ENCODE data around the gene SBNO2.
A peak's percentile ranks its signal among the peaks of the same experiment; 100 is the strongest.

SBNO2 gene

DNA sequence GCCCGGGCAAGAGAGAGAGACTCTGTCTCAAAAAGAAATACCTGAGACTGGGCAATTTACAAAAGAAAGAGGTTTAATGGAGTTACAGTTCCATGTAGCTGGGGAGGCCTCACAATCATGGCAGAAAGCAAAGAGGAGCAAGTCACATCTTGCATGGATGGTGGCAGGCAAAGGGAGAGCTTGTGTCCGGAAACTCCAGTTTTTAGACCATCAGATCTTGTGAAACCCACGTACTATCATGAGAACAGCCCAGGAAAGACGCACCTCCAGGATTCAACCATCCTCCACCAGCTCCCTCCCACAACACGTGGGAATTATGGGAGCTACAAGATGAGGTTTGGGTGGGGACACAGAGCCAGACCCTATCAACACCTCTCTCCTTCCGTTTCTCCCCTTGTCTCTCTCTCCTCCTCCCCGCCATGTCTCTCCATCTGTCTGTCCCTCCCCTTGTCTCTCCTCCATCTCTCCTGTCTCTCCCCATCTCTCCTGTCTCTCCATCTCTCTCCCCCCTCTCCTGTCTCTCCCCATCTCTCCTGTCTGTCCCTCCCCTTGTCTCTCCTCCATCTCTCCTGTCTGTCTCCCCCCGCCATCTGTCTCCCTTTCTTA, 88.9 kb downstream of the SBNO2 start:
- Mint-ChIP-seq H3K4me1 (ENCODE audit: low read depth) (peaks cover 69% of the 10 kb centered on the region), H3K27me3 (no peaks in the 10 kb centered on the region), H3K9me3 (no peaks in the 10 kb centered on the region), H3K27ac (peak overlapping the region; percentile 44), H3K36me3 (ENCODE audit: low read depth) (peaks cover 91% of the 10 kb centered on the region), H3K4me3 (no peak overlapping the region)
- DNase-seq = no peak

- no peak overlapping the region for H3K4me3 Mint-ChIP-seq
- no peaks in the 10 kb centered on the region for H3K27me3 Mint-ChIP-seq
- DNase-seq = peak; percentile 55
- peak overlapping the region; percentile 44 for H3K27ac Mint-ChIP-seq
- peaks cover 73% of the 10 kb centered on the region for H3K4me1 Mint-ChIP-seq (ENCODE audit: low read depth)
- H3K36me3 Mint-ChIP-seq (ENCODE audit: low read depth) = peaks cover 93% of the 10 kb centered on the region
- no peaks in the 10 kb centered on the region for H3K9me3 Mint-ChIP-seq
Measured at GRCh38 chr19:1084024-1084868, 89.8 kb downstream of the SBNO2 start.

DNA sequence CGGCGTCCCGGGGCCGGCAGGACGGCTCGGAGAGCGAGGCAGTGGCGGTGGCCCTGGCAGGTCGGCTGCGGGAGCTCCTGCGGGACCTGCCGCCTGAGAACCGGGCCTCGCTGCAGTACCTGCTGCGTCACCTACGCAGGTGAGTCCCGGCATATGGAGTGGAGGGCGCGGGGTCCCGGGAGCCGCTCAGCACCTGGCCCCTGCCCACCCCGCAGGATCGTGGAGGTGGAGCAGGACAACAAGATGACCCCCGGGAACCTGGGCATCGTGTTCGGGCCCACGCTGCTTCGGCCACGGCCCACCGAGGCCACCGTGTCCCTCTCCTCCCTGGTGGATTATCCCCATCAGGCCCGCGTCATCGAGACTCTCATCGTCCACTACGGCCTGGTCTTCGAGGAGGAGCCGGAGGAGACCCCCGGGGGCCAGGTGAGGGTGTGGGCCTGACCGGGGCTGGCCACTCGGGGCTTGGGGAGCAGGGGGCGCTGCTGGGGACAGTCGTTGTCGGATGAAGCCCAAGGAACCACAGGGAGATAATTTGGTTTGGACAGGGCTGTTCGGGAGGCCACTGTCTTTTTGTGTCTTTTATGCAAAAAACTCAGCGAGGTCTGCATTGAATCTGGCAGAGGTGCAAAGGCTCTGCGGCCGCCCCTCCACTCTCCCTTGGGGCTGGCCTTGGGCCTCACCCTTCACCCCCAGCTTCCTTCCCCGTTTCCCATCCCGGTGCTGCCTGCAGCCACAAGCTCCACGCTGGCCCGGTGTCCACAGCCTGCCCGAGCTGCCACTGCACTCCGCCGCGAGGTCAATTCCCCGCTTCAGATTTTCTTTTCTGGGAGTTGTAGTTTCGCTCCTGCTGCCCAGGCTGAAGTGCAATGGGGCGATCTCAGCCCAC, 90.9 kb downstream of the SBNO2 start:
- Mint-ChIP-seq H3K27me3 (no peaks in the 10 kb centered on the region), H3K9me3 (no peaks in the 10 kb centered on the region), H3K27ac (peak overlapping the region; percentile 33), H3K4me1 (ENCODE audit: low read depth) (peaks cover 65% of the 10 kb centered on the region), H3K36me3 (ENCODE audit: low read depth) (peaks cover 91% of the 10 kb centered on the region), H3K4me3 (no peak overlapping the region)
- no peak for DNase-seq

DNA sequence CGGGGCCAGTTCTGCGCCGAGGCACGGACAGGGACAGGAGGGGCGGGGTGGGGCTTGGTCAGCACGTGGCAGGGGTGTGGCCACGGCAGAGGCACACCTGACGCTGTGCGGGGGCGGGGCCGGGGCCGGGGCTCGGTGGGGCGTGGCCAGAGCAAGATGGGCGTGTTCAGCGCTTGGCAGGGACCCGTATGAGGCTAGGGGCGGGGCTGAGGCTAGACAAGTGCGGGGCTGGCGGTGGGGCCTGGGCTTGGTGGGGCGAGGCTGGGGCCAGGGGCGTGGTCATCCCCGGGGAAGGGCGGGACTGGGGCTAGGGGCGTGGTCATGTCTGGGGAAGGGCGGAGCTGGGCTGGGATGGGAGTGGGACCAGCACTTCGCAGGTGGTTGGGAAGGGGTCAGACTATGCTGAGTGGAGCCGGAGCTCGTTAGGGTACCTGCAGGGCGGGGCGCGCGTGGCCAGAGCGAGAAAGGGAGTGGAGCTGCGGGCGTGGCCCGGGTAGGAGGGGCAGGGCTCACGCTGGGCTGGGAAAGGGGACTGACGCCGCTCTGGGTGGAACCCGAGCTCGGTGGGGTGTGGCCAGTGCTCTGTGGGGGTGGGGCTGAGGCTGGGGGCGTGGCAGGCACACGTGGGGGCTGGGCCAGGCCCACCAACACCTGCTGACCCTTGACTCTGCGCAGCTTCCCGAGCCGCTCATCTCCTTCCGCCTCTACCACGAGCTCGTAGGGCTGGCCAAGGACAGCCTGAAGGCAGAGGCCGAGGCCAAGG, 91.7 kb downstream of the SBNO2 start:
- Mint-ChIP-seq H3K9me3 (no peaks in the 10 kb centered on the region), H3K4me1 (ENCODE audit: low read depth) (peaks cover 63% of the 10 kb centered on the region), H3K27ac (peak overlapping the region; percentile 87), H3K4me3 (no peak overlapping the region), H3K27me3 (no peaks in the 10 kb centered on the region), H3K36me3 (ENCODE audit: low read depth) (peaks cover 90% of the 10 kb centered on the region)
- peak; percentile 77 for DNase-seq

DNA sequence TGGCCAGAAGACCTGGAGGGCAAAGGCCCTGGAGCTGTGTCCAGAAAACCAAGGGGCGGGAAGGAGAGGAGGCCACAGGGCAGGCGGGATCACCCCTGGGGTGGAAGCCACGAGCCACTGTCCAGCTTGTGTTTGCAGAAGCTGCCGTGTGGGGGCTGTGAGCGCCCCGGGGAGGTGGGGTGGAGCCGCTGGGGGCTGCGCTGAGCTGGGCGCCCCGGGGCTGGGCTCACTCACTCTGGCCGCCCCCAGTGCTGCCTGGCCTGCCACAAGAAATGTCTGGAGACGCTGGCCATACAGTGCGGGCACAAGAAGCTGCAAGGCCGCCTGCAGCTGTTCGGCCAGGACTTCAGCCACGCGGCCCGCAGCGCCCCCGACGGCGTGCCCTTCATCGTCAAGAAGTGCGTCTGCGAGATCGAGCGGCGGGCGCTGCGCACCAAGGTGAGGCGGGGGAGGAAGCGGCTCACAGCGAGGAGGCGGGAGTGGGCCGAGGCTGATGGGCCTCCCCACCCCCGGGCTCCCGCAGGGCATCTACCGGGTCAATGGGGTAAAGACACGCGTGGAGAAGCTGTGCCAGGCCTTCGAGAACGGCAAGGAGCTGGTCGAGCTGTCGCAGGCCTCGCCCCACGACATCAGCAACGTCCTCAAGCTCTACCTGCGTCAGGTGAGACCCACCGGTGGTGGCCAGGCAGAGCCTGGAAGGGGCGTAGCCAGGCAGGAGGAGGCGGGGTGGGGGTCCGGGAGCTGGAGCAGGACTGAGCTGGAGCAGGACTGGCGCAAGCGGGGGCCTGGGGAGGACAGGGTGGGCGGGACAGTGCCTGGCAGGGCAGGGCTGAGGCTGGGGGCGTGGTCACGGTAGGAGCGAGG, 92.5 kb downstream of the SBNO2 start:
- no peak for DNase-seq
- H3K9me3 Mint-ChIP-seq = no peaks in the 10 kb centered on the region
- H3K36me3 Mint-ChIP-seq (ENCODE audit: low read depth) = peaks cover 92% of the 10 kb centered on the region
- H3K4me1 Mint-ChIP-seq (ENCODE audit: low read depth) = peaks cover 68% of the 10 kb centered on the region
- peak overlapping the region; percentile 87 for H3K27ac Mint-ChIP-seq
- no peak overlapping the region for H3K4me3 Mint-ChIP-seq
- H3K27me3 Mint-ChIP-seq = no peaks in the 10 kb centered on the region

- H3K36me3 Mint-ChIP-seq (ENCODE audit: low read depth) = peaks cover 91% of the 10 kb centered on the region
- peak overlapping the region; percentile 4 for H3K4me3 Mint-ChIP-seq
- H3K27me3 Mint-ChIP-seq = no peaks in the 10 kb centered on the region
- H3K9me3 Mint-ChIP-seq = no peaks in the 10 kb centered on the region
- H3K27ac Mint-ChIP-seq = peak overlapping the region; percentile 55
- no peak for DNase-seq
- peaks cover 69% of the 10 kb centered on the region for H3K4me1 Mint-ChIP-seq (ENCODE audit: low read depth)
Measured at GRCh38 chr19:1080360-1081161, 93.5 kb downstream of the SBNO2 start.

GRCh38 chr19:1079566-1080111, 94.4 kb downstream of the SBNO2 start:
- no peak overlapping the region for H3K4me3 Mint-ChIP-seq
- no peaks in the 10 kb centered on the region for H3K27me3 Mint-ChIP-seq
- peaks cover 66% of the 10 kb centered on the region for H3K4me1 Mint-ChIP-seq (ENCODE audit: low read depth)
- H3K27ac Mint-ChIP-seq = peak overlapping the region; percentile 79
- peak; percentile 82 for DNase-seq
- H3K9me3 Mint-ChIP-seq = no peaks in the 10 kb centered on the region
- H3K36me3 Mint-ChIP-seq (ENCODE audit: low read depth) = peaks cover 87% of the 10 kb centered on the region

DNA sequence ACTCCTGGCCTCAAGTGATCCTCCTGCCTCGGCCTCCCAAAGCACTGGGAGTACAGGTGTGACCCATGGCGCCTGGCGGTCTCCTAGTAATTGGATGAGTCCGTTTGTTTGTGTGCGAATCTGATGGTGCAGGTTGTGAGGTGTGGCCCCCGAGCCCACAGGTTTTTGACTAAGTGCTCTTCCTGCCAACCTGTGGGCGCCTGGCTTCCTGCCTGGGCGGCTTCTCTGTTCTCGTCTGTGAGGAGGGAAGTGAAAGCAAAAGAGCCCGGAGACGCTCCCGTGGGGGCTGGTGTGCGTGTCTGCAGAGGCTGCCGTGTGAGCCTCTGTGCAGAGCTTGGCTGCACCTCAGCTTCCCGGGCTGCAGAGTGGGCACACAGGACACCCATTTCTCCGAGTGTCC, 97.1 kb downstream of the SBNO2 start:
- H3K9me3 Mint-ChIP-seq = no peaks in the 10 kb centered on the region
- H3K4me3 Mint-ChIP-seq = peak overlapping the region; percentile 71
- peaks cover 73% of the 10 kb centered on the region for H3K4me1 Mint-ChIP-seq (ENCODE audit: low read depth)
- H3K27me3 Mint-ChIP-seq = no peaks in the 10 kb centered on the region
- H3K27ac Mint-ChIP-seq = peak overlapping the region; percentile 92
- H3K36me3 Mint-ChIP-seq (ENCODE audit: low read depth) = peaks cover 85% of the 10 kb centered on the region
- DNase-seq = peak; percentile 89

- Mint-ChIP-seq H3K4me1 (ENCODE audit: low read depth) (peaks cover 70% of the 10 kb centered on the region), H3K36me3 (ENCODE audit: low read depth) (peaks cover 81% of the 10 kb centered on the region), H3K9me3 (no peaks in the 10 kb centered on the region), H3K27ac (peak overlapping the region; percentile 92), H3K4me3 (peak overlapping the region; percentile 28), H3K27me3 (no peaks in the 10 kb centered on the region)
- DNase-seq = no peak
Measured at GRCh38 chr19:1076046-1076386, 98.1 kb downstream of the SBNO2 start.

DNA sequence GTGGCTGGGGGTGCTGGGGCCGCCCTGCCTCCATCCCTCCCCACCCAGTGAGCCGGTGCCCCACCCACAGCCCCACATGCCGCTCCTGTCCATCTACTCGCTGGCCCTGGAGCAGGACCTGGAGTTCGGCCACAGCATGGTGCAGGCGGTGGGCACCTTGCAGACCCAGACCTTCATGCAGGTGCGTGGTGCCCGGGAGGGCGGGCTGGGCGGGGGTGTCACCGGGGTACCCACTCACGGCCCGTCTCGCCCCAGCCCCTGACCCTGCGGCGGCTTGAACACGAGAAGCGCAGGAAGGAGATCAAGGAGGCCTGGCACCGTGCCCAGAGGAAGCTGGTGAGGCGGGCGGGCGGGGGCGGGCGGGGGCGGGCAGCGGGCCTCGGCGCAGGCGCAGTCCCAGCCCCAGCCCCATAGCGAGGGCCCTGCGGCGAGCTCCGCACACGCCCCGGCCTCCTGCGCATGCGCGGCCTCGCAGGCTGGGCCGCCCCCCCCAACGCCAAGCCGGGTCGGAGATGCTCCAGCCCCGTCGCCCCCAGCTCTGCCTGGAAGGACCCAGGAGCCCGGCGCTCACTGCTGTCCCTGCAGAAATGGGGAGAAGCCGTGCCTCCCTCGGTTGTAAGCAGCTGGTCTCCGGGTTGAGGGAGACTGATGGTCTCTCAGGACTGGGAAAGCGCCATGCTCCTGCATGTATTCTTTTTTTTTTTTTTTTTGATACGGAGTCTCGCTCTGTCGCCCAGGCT, 99.4 kb downstream of the SBNO2 start:
- DNase-seq = peak; percentile 86
- Mint-ChIP-seq H3K9me3 (no peaks in the 10 kb centered on the region), H3K4me3 (peak overlapping the region; percentile 28), H3K4me1 (ENCODE audit: low read depth) (peaks cover 65% of the 10 kb centered on the region), H3K27me3 (no peaks in the 10 kb centered on the region), H3K36me3 (ENCODE audit: low read depth) (peaks cover 76% of the 10 kb centered on the region), H3K27ac (peak overlapping the region; percentile 92)

GRCh38 chr19:1073956-1074517, 100.0 kb downstream of the SBNO2 start:
- H3K4me1 Mint-ChIP-seq (ENCODE audit: low read depth) = peaks cover 69% of the 10 kb centered on the region
- H3K9me3 Mint-ChIP-seq = no peaks in the 10 kb centered on the region
- H3K27ac Mint-ChIP-seq = peak overlapping the region; percentile 79
- peak overlapping the region; percentile 62 for H3K4me3 Mint-ChIP-seq
- peak; percentile 52 for DNase-seq
- H3K36me3 Mint-ChIP-seq (ENCODE audit: low read depth) = peaks cover 78% of the 10 kb centered on the region
- no peaks in the 10 kb centered on the region for H3K27me3 Mint-ChIP-seq

Data from activated T-cell treated with anti-CD3 and anti-CD28 coated beads, Interleukin-2, amount 50 U/mL, for 24 hours (primary cell).